PC-9 (cell line): Measurements from ENCODE around the gene FIGN. TPM values are rescaled to one million over a fixed set of nuclear protein-coding genes. Genes with fewer than 3 reads are reported as not detected.

Experiments used
- BruUV-seq: library from RNA; stranded (reverse); fragments of 400-500 nt; replicated peaks from 2 replicates; lab custom pipeline; 2021; lab: Mats Ljungman, UMichigan
- CTCF ChIA-PET: fragments of 300-600 bp; sonication (Branson Sonifier 250); formaldehyde crosslinking; loops from one replicate; lab custom pipeline; 2022; ENCODE audit warnings: antibody characterized with exemption; lab: Charles Lee
- POLR2A ChIA-PET: fragments of 300-600 bp; sonication (Branson Sonifier 250); formaldehyde crosslinking; loops from one replicate; lab custom pipeline; 2022; ENCODE audit warnings: antibody characterized with exemption; ENCODE audit not compliant: unreplicated experiment; lab: Charles Lee
- DNase-seq, 2 experiments: peaks; one replicate each; pipeline versions ENCODE4 v3.0.0 to v3.0.0-alpha.2; 2015 to 2022; ENCODE audit warnings: mixed read lengths in 1 of 2
- H2AFZ ChIP-seq: fragments of 200-600 bp; sonication (generic); 2 replicates; pipeline ENCODE4 v1.8.1; 2017; ENCODE audit warnings: antibody characterized with exemption
- H3F3A ChIP-seq: fragments of 200-600 bp; sonication (generic); 2 replicates; pipeline ENCODE4 v1.8.1; 2017; ENCODE audit warnings: antibody characterized with exemption, mild to moderate bottlenecking, low read depth; ENCODE audit not compliant: insufficient read depth
- H3K27ac ChIP-seq: fragments of 200-600 bp; sonication (generic); 2 replicates; pipeline ENCODE4 v1.6.1; 2016; ENCODE audit warnings: mixed run types
- H3K27me3 ChIP-seq: fragments of 200-600 bp; sonication (generic); 2 replicates; pipeline ENCODE4 v1.6.1; 2016; ENCODE audit warnings: low read depth, mixed run types; ENCODE audit not compliant: insufficient read depth
- H3K36me3 ChIP-seq: fragments of 200-600 bp; sonication (generic); 2 replicates; pipeline ENCODE4 v1.6.1; 2016; ENCODE audit warnings: low read depth, mixed run types
- H3K4me1 ChIP-seq: fragments of 200-600 bp; sonication (generic); replicated peaks from 2 replicates; pipeline ENCODE4 v1.6.1; 2016; ENCODE audit warnings: mixed run types; ENCODE audit not compliant: insufficient read depth
- H3K4me2 ChIP-seq: fragments of 200-600 bp; sonication (generic); 2 replicates; pipeline ENCODE4 v1.6.1; 2017; ENCODE audit warnings: mixed run types
- H3K4me3 ChIP-seq: fragments of 200-600 bp; sonication (generic); 2 replicates; pipeline ENCODE4 v1.6.1; 2016; ENCODE audit warnings: mixed run types
- H3K79me2 ChIP-seq: fragments of 200-600 bp; sonication (generic); 2 replicates; pipeline ENCODE4 v1.6.1; 2017; ENCODE audit warnings: low read depth, mixed run types
- H3K9me2 ChIP-seq: fragments of 200-600 bp; sonication (generic); 2 replicates; pipeline ENCODE4 v1.8.1; 2017; ENCODE audit warnings: mild to moderate bottlenecking; ENCODE audit not compliant: insufficient read depth
- H3K9me3 ChIP-seq: fragments of 200-600 bp; sonication (generic); 2 replicates; pipeline ENCODE4 v1.8.1; 2016; ENCODE audit warnings: low read depth; ENCODE audit not compliant: insufficient read depth
- H4K20me1 ChIP-seq: fragments of 200-600 bp; sonication (generic); 2 replicates; pipeline ENCODE4 v1.8.1; 2017; ENCODE audit not compliant: insufficient read depth
- EZH2 ChIP-seq: fragments of 200-600 bp; sonication (generic); IDR thresholded peaks from 2 replicates; pipeline ENCODE4 v1.8.0; 2017; ENCODE audit warnings: antibody characterized with exemption, low read depth
- intact Hi-C: fragments of 100-400 bp; cut with micrococcal nuclease; formaldehyde crosslinking; loops from one replicate; pipeline ENCODE4 v1.10.0; 2022; ENCODE audit not compliant: unreplicated experiment
- total RNA-seq: library from RNA; stranded (reverse); gene quantifications from 2 replicates; pipeline ENCODE4 v1.2.3, GENCODE V29; 2021
- TF ChIP-seq, protein P1 (sequence below): fragments of 200-600 bp; sonication (generic); conservative IDR thresholded peaks from 2 replicates; pipeline ENCODE4 v1.6.1; 2017; ENCODE audit warnings: mixed run types, antibody characterized with exemption, mild to moderate bottlenecking, moderate library complexity

The FIGN gene
- total RNA-seq, 1 experiment from 2014 or later = 7.4 TPM

- BruUV-seq = no TSS peak
- CTCF ChIA-PET = no interaction called here
- intact Hi-C loops = no loop called here
Observed at GRCh38 chr2:163548970-163549369, 186.8 kb downstream of the FIGN start.

More at GRCh38 chr2:163548970-163549369, 186.8 kb downstream of the FIGN start:
- H3K4me1 ChIP-seq = no peaks in the 10 kb centered on the region
- H3K4me2 ChIP-seq = no peak overlapping the region
- H2AFZ ChIP-seq = no peak overlapping the region
- TF ChIP-seq, protein P1, sequence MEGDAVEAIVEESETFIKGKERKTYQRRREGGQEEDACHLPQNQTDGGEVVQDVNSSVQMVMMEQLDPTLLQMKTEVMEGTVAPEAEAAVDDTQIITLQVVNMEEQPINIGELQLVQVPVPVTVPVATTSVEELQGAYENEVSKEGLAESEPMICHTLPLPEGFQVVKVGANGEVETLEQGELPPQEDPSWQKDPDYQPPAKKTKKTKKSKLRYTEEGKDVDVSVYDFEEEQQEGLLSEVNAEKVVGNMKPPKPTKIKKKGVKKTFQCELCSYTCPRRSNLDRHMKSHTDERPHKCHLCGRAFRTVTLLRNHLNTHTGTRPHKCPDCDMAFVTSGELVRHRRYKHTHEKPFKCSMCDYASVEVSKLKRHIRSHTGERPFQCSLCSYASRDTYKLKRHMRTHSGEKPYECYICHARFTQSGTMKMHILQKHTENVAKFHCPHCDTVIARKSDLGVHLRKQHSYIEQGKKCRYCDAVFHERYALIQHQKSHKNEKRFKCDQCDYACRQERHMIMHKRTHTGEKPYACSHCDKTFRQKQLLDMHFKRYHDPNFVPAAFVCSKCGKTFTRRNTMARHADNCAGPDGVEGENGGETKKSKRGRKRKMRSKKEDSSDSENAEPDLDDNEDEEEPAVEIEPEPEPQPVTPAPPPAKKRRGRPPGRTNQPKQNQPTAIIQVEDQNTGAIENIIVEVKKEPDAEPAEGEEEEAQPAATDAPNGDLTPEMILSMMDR = no peak
- TF ChIP-seq EZH2 = no peak
- H4K20me1 ChIP-seq = no peaks in the 10 kb centered on the region
- H3K9me2 ChIP-seq = no peaks in the 10 kb centered on the region
- H3K9me3 ChIP-seq = no peaks in the 10 kb centered on the region
- H3K27me3 ChIP-seq = no peaks in the 10 kb centered on the region
- no peak overlapping the region for H3K4me3 ChIP-seq
- no peaks in the 10 kb centered on the region for H3K36me3 ChIP-seq
- POLR2A ChIA-PET = no interaction called here
- H3K79me2 ChIP-seq = no peaks in the 10 kb centered on the region
- H3F3A ChIP-seq = no peaks in the 10 kb centered on the region
- DNase-seq = no peak
- no peak overlapping the region for H3K27ac ChIP-seq
